Panc1 (cell line): ENCODE results near the gene ASB2. TPM values are rescaled to one million over a fixed set of nuclear protein-coding genes. Genes with fewer than 3 reads are reported as not detected.

ENCODE experiments used
- ATAC-seq: fragments of 200-7000 bp; cut with Tn5 transposase; 2 replicates; pipeline ENCODE4 v1.9.1; 2020; ENCODE audit warnings: mild to moderate bottlenecking, moderate library complexity
- BruUV-seq: library from RNA; stranded (reverse); fragments of 400-500 nt; replicated peaks from 2 replicates; lab custom pipeline; 2021; lab: Mats Ljungman, UMichigan
- CTCF ChIA-PET: fragments of 300-600 bp; sonication (Branson Sonifier 250); formaldehyde crosslinking; loops from one replicate; lab custom pipeline; 2022; ENCODE audit warnings: antibody characterized with exemption; lab: Charles Lee
- POLR2A ChIA-PET: fragments of 300-600 bp; sonication (Branson Sonifier 250); formaldehyde crosslinking; loops from one replicate; lab custom pipeline; 2022; ENCODE audit warnings: antibody characterized with exemption; lab: Charles Lee
- DNase-seq: peaks from one replicate; pipeline ENCODE4 v3.0.0-alpha.2; 2010; ENCODE audit warnings: low read depth, low spot score
- H3K27ac ChIP-seq: 2 replicates; pipeline ENCODE4 v1.5.1; 2011; ENCODE audit warnings: mild to moderate bottlenecking, low read length, inconsistent platforms
- H3K27me3 ChIP-seq: fragments of 200-500 bp; sonication (Bioruptor generic); 2 replicates; pipeline ENCODE4 v1.6.0; 2014; ENCODE audit warnings: low read length, inconsistent platforms; ENCODE audit not compliant: control insufficient read depth, insufficient read depth
- H3K36me3 ChIP-seq: fragments of 200-500 bp; sonication (Bioruptor generic); 2 replicates; pipeline ENCODE4 v1.5.1; 2014; ENCODE audit warnings: inconsistent platforms, mild to moderate bottlenecking, low read length, moderate library complexity; ENCODE audit not compliant: control insufficient read depth, insufficient read depth
- H3K4me1 ChIP-seq: 2 replicates; pipeline ENCODE4 v1.5.1; 2011; ENCODE audit warnings: inconsistent platforms, mild to moderate bottlenecking, low read length, moderate library complexity; ENCODE audit not compliant: control insufficient read depth, insufficient read depth
- H3K4me3 ChIP-seq, 2 experiments: 2 replicates each; pipeline ENCODE4 v1.5.1; 2011 to 2012; ENCODE audit warnings: low read depth in 2 of 2, low read length in 2 of 2, mild to moderate bottlenecking in 2 of 2, inconsistent platforms in 1 of 2, moderate library complexity in 1 of 2
- H3K9me3 ChIP-seq: fragments of 200-500 bp; sonication (Bioruptor generic); 2 replicates; pipeline ENCODE4 v1.5.1; 2014; ENCODE audit warnings: low read depth, mild to moderate bottlenecking, inconsistent platforms, low read length, moderate library complexity; ENCODE audit not compliant: control insufficient read depth, insufficient read depth
- CTCF ChIP-seq: fragments of 450-650 bp; IDR thresholded peaks from 2 replicates; pipeline ENCODE4 v1.5.1; 2017; ENCODE audit warnings: mild to moderate bottlenecking
- POLR2AphosphoS5 ChIP-seq: IDR thresholded peaks from 2 replicates; pipeline ENCODE4 v1.6.1; 2012; ENCODE audit warnings: mild to moderate bottlenecking, low read depth, low read length, moderate library complexity
- REST ChIP-seq, 2 experiments: IDR thresholded peaks; 2 replicates each; pipeline ENCODE4 v1.6.1; 2011 to 2012; ENCODE audit warnings: low read depth in 2 of 2, control low read depth in 1 of 2, low read length in 1 of 2, mild to moderate bottlenecking in 1 of 2, moderate library complexity in 1 of 2; ENCODE audit not compliant: insufficient read depth in 1 of 2
- SIN3A ChIP-seq: IDR thresholded peaks from 2 replicates; pipeline ENCODE4 v1.6.1; 2012; ENCODE audit warnings: low read depth, mild to moderate bottlenecking, low read length, moderate library complexity, borderline replicate concordance; ENCODE audit not compliant: insufficient read depth
- TCF7L2 ChIP-seq: IDR thresholded peaks from 2 replicates; pipeline ENCODE4 v1.6.1; 2011; ENCODE audit warnings: mild to moderate bottlenecking, low read depth, low read length, inconsistent platforms
- in situ Hi-C: cut with HindIII; loops from 2 replicates; pipeline ENCODE4 v1.10.0; 2016; ENCODE audit warnings: low sequenced_read_pairs, low pct_unique_long_range_greater_than_20kb
- intact Hi-C: fragments of 100-400 bp; cut with micrococcal nuclease; formaldehyde crosslinking; loops from one replicate; pipeline ENCODE4 v1.10.0; 2022; ENCODE audit not compliant: unreplicated experiment
- total RNA-seq: library from RNA; stranded (reverse); gene quantifications from one replicate; pipeline ENCODE4 v1.2.1, GENCODE V29; 2021; ENCODE audit not compliant: unreplicated experiment

ASB2 gene
- total RNA-seq, 1 experiment from 2014 or later, result 0.28 TPM

DNA sequence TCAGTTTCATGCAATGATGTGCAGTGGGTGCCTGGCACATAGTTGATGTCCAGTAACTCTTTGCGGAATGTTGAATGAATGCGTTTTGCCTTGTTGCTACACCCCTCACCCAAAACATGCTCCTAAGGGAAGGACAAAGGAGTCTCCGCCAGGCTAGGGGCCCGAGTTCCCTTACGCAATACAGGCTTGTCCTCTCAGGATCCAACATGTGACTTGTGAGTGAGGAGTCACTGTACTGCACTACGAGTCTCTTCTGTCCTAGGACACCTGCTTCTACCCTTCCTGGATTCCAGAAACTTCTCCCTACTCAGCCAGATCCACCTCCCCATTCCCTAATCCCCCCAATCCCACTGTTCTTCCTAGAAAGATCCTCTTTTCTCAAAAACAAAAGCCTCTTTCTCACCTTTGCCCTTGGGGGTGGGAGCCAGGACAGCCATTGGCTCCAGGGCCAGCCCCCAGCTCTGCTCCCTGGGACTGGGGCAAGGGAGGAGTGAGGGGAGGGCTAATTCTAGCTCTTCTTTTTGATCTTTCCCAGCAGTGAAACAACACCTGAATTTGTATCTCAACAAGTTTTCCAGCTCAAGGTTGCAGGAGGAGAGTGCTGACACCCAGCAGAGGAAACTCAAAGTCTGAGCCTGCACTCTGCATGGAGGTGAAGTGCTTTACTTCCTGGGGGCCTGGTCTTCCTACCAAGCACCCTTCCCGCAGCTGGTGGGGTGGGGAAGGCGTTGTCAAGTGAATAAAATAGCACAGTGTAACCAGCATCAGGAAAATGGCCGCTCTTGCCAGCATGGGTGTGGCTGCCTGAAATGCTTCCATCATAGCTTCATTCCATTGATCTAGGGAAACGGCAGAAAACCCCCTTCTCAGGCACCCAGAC lies 46.4 kb upstream of the ASB2 start:
- H3K9me3 ChIP-seq, result no peaks in the 10 kb centered on the region
- DNase-seq (no peak), ATAC-seq (no peak)
- H3K4me3 ChIP-seq, result no peak overlapping the region
- CTCF ChIA-PET, result no interaction called here
- no peak overlapping the region for H3K27ac ChIP-seq
- BruUV-seq, result no TSS peak
- H3K36me3 ChIP-seq, result no peaks in the 10 kb centered on the region
- H3K4me1 ChIP-seq, result peaks cover 9% of the 10 kb centered on the region
- intact Hi-C loops, result no loop called here
- H3K27me3 ChIP-seq, result no peaks in the 10 kb centered on the region
- POLR2A ChIA-PET, result no interaction called here
- TF ChIP-seq SIN3A (no peak), POLR2AphosphoS5 (no peak), REST (IDR thresholded peaks at IDR 0.05; ENCODE audit: insufficient read depth in 1 of 2, low read depth in 2 of 2, low read length in 1 of 2) (no peak), CTCF (no peak), TCF7L2 (no peak)
- in situ Hi-C loops, result no loop called here

DNA sequence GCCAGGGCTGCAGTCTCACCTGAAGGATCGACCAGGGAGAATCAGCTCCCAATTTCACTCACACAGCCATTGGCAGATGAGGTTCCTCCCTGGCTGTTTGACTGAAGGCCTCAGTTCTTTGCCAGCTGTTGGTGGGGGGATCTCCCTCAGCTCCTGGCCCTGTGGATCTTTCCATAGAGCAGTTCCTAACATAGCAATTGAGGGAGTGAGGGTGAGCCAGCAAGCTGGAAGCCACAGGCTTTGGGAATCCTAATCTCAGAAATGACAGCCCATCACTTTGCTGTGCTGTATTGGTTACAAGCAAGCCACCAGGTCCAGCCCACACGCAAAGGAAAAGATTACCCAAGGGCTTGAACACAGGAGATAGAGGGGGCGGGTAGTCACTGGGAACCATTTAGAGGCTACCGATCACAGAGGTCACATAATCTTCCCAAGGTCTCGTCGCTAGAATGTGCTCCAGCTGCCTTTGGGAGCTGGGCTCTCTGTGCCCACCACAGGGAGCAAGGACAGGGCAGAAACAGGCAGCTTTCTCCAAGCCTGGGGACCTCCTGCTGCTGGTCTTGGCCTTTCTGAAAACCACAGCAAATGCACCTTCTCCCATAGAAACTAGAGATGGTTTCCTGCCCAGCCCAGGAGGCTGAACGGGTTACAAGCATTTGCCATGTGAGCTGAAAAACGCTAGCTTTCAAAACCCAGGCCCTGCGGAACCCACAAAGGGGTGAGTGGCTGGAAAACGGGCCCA lies 45.2 kb upstream of the ASB2 start:
- in situ Hi-C loops, result no loop called here
- H3K27ac ChIP-seq, result no peak overlapping the region
- DNase-seq (no peak), ATAC-seq (no peak)
- no peaks in the 10 kb centered on the region for H3K4me1 ChIP-seq
- CTCF ChIA-PET, result no interaction called here
- no peaks in the 10 kb centered on the region for H3K9me3 ChIP-seq
- H3K4me3 ChIP-seq, result no peak overlapping the region
- no peaks in the 10 kb centered on the region for H3K36me3 ChIP-seq
- intact Hi-C loops, result no loop called here
- POLR2A ChIA-PET, result no interaction called here
- no peaks in the 10 kb centered on the region for H3K27me3 ChIP-seq
- BruUV-seq, result no TSS peak
- TF ChIP-seq SIN3A (no peak), TCF7L2 (no peak), POLR2AphosphoS5 (no peak), CTCF (no peak), REST (IDR thresholded peaks at IDR 0.05; ENCODE audit: insufficient read depth in 1 of 2, low read depth in 2 of 2, low read length in 1 of 2) (no peak)
